HG03575 (cell line): ENCODE data around the gene CRHBP.
"Not testable (repeated sequence)": the region's sequence is repeated elsewhere in the genome, so short reads cannot be mapped to it uniquely, and the experiment has no call there.

ENCODE experiments used
- ATAC-seq: cut with Tn5 transposase; IDR thresholded peaks from one replicate; pipeline ENCODE4 v1.9.1; 2021; ENCODE audit not compliant: unreplicated experiment, insufficient number of reproducible peaks, low FRiP score; ENCODE audit errors: extremely low read depth

Gene CRHBP, protein sequence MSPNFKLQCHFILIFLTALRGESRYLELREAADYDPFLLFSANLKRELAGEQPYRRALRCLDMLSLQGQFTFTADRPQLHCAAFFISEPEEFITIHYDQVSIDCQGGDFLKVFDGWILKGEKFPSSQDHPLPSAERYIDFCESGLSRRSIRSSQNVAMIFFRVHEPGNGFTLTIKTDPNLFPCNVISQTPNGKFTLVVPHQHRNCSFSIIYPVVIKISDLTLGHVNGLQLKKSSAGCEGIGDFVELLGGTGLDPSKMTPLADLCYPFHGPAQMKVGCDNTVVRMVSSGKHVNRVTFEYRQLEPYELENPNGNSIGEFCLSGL

DNA sequence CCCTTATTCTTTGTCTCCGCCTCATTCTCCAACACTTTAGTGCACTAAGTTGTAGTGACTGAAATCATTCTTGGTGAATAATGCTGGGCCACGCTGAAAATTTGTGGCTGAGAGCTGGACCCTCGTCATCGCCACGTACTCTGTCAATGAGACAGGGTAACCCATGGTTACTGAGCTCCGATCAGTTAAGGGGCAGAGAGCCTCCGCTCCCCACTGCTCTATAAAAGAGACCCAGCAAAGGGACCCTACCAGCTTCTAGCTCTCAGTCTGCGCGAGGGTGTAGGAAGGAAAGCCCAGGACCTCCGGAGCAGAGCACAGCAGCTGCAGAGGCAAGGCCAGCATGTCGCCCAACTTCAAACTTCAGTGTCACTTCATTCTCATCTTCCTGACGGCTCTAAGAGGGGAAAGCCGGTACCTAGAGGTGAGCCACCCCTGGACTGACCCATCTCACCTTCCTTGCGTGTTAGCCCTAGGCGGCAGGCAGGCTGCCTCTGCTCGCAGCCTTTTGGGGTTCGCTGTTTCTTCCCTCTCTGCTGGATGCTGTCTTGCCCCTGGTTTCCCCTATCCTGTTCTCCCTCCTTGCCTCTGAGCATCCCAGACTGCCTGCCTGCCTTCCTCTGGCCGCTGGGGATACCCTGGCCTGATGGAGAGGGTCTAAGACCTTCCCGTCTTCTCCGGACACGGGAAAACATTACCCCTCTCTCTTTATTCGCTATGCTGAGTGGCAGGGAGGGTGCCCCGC lies at the start of gene CRHBP:
CRHBP (plus strand) TSS at position 251 of the 742 bp plus-strand sequence; CDS start at position 341, 90 bp downstream.
- ATAC-seq, result no peak

DNA sequence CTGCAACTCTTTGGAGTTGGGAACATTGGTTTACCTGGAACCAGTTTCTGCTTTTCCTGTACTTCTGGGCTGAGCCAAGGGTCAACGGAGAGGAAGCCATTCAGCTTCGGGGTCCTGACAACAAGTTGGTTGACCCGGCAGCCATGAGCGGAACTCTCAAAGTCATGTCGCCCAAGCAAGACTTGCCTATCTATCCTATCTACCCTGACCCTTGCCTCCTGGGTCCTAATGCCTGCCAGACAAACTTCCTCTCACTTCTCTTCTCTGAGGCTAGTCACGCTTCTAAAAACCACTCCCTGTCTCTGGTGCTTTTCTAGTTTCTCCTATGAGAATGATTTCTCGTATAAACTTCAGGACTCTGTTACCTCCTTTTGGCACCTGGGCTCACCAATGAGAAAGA lies 44.7 kb upstream of the CRHBP start:
- ATAC-seq, result no peak

DNA sequence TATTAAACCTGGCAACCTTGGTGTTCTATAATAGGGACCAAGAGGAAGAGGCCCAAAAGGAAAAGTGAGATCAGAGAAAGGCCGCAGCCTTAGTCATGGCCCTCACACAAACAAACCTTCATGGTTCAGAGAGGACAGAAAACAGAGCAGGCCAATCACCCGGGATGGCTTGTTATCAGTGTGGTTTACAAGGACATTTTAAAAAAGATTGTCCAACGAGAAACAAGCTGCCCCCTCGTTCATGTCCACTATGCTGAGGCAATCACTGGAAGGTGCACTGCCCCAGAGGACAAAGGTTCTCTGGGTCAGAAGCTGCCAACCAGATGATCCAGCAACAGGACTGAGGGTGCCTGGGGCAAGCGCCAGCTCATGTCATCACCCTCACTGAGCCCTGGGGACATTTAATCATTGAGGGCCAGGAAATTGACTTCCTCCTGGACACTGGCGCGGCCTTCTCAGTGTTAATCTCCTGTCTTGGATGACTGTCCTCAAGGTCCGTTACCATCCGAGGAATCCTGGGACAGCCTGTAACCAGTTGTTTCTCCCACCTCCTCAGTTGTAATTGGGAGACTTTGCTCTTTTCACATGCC lies 42.4 kb upstream of the CRHBP start:
- ATAC-seq, result not testable (repeated sequence)

DNA sequence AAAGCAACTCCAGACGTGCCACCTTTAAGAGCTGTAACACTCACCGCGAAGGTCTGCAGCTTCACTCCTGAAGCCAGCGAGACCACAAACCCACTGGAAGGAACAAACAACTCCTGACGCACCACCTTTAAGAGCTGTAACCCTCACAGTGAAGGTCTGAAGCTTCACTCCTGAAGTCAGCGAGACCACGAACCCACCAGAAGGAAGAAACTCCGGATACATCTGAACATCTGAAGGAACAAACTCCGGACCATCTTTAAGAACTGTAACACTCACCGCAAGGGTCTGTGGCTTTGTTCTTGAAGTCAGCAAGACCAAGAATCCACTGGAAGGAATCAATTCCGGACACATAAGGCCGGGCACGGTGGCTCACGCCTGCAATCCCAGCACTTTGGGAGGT lies 38.2 kb upstream of the CRHBP start:
- not testable (repeated sequence) for ATAC-seq

GRCh38 chr5:76918539-76918938 lies 34.3 kb upstream of the CRHBP start:
- ATAC-seq, result no peak

DNA sequence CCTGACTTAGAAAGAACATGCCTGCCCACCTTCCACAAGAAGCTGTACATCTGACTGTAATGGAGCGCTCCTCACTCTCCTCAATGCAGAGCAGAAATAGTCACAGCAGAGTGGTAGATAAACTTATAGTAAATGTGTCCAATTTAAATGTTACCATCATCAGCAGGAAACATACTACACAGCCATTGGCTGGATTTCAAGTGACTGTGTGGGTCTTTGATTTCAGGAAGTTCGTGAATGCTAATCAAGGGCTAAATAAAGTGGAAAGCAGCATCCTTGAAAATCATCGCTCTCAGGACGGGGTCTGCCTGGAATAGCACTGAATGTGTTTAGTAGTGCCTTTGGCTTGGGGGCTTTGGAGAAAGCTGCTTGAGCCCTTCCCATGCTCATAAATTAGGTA lies 32.4 kb upstream of the CRHBP start:
- no peak for ATAC-seq

- no peak for ATAC-seq
Observed at GRCh38 chr5:76926329-76927105, 26.3 kb upstream of the CRHBP start.

GRCh38 chr5:76927961-76928360 lies 24.9 kb upstream of the CRHBP start:
- ATAC-seq, result no peak

DNA sequence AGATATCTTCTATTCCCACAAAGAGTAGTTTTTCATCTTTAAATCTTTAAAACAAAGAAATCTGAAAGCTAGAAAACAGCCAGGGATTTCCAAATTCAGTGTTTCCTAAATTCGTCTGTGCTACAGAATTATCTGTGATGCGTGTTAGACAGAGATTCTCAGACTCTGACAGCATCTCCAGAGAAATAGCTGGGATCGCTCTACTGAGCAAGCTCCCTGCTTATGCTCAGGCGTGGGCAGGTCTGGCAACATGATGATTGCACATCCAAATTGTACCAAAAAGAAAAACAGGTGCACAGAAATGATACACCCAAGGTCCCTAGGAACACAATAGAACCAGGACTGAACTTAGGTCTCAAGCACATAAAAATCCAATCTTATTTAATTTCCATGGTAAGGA lies 22.8 kb upstream of the CRHBP start:
- ATAC-seq, result no peak

GRCh38 chr5:76938177-76938576 lies 14.7 kb upstream of the CRHBP start:
- ATAC-seq, result no peak

GRCh38 chr5:76941000-76941399 lies 11.8 kb upstream of the CRHBP start:
- ATAC-seq, result no peak

DNA sequence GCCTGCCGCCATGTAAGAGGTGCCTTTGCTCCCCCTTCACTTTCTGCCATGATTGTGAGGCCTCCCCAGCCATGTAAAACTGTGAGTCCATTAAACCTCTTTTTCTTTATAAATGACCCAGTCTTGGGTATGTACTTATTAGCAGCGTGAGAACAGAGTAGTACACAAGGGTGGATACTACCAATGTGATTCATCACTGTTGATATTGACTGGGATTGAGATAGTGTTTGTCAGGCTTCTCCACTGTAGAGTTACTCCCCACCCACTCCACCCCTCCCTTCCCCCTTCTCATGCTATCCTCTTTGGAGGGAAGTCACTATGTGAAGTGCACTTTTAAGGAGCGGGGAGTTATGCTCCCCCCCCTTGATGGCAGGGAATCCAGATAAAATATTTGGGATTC lies 11.4 kb upstream of the CRHBP start:
- ATAC-seq, result no peak

DNA sequence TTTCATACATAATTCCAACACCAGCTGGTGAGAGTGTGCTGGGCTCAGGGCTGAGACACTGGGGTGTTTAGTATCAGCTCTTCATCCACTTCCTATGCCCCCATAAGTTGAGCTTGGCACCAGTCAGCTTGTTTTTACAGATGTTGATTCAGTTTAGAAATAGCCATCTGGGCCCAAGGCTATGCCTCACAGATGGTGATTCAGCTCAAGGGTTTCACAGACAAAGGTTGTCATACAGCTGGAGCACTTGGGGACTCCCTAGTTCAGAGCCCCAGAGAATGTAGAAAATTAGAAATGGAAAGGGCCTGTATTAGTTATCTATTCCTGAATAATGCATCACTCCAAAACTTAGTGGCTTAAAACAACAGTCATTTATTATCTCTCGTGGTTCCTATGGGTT lies 10.3 kb upstream of the CRHBP start:
- ATAC-seq, result no peak

DNA sequence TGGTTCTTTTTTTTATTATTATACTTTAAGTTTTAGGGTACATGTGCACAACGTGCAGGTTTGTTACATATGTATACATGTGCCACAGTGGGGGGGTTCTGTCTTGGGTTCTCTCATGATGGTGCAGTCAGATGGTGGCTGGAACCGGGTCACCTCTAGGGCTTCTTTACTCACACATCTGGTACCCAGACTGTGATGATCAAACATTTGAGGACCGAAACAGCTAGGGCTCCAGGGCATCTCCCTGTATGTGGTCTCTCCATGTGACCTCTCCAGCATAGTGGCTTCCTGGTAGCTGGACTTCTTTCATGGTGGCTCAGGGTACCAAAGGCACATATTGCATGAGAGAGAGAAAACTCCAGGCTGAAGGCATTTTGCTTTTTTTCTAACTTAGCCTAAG lies 9.8 kb upstream of the CRHBP start:
- ATAC-seq, result no peak

- no peak for ATAC-seq
Observed at GRCh38 chr5:76944638-76945037, 8.2 kb upstream of the CRHBP start.

- ATAC-seq, result not testable (repeated sequence)
Observed at GRCh38 chr5:76945238-76945637, 7.6 kb upstream of the CRHBP start.

DNA sequence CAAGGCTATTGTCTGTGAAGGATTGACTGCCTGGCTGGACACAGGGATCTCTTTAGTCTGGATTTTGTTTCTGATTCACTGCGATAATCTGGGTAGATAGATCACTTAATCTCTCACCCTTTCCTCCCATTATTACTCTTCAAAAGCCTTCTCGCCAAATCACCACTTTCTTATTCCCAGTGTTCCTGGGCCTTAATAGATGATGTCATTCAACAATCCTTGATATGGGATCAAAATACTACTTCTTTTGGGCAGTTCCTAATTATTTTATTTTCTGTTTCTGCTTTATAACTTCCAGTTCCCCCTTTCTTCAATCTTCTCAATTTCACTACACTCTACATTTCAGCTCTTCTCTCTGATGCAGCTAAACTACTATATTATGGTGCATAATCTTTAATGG lies 6.8 kb upstream of the CRHBP start:
- no peak for ATAC-seq

GRCh38 chr5:76947082-76947503 lies 5.8 kb upstream of the CRHBP start:
- ATAC-seq, result no peak

- ATAC-seq, result no peak
Observed at GRCh38 chr5:76953551-76954382, 922 bp downstream of the CRHBP start.
